ENCODE measurements around the gene GRIN3B. TPM values are rescaled to one million over a fixed set of nuclear protein-coding genes. Genes with fewer than 3 reads are reported as not detected.
A peak's percentile ranks its signal among the peaks of the same experiment; 100 is the strongest.

Gene GRIN3B
- total and polyA plus RNA-seq, 2 of the 4 experiments (the other 2 are of a cell fraction): under 0.01 to 0.91 TPM

- no peak for DNase-seq
- POLR2A ChIA-PET (ENCODE audit: unreplicated experiment): no interaction called here
- CTCF ChIA-PET: interaction anchor here (0.7 to 0.8 kb wide), 2 partner anchors 78 to 147 kb away, joined by 3 to 5 read pairs; no protein-coding TSS in a partner anchor
- no peak overlapping the region for H3K4ac ChIP-seq (ENCODE audit: low read depth, low read length)
- no peaks in the 10 kb centered on the region; a peak in 1 of 4 replicates for H3K79me1 ChIP-seq (ENCODE audit: low read depth in 1 of 2, low read length in 2 of 2)
- no peak overlapping the region for H3K9ac ChIP-seq (ENCODE audit: low read depth, low read length)
- H2AK5ac ChIP-seq (ENCODE audit: low read depth, low read length): no peak overlapping the region
- no peaks in the 10 kb centered on the region for H3K9me1 ChIP-seq (ENCODE audit: insufficient read depth, low read length)
- peak; percentile 82 for ATAC-seq (ENCODE audit: low read depth)
- WGBS, 2 experiments (ENCODE audit: extremely low coverage in 2 of 2, insufficient read length in 1 of 2): 11% methylated on average over 3 of the region's 20 CpGs; no CpG with 5 or more reads in 1 of the 2 experiments
- peak overlapping the region; percentile 64 for H2AFZ ChIP-seq (replicated peaks; ENCODE audit: low read length, poor library complexity)
- no peak overlapping the region for H3K56ac ChIP-seq (ENCODE audit: extremely low read depth, insufficient read depth, low read length)
- H3K27ac ChIP-seq (ENCODE audit: insufficient read depth, low read length): no peak overlapping the region
- H3K27me3 ChIP-seq (ENCODE audit: control insufficient read depth, insufficient read depth, low read length): peaks cover 34% of the 10 kb centered on the region
- no peak overlapping the region for H4K8ac ChIP-seq (ENCODE audit: low read depth in 2 of 2, low read length in 2 of 2)
- intact Hi-C loops (cut with micrococcal nuclease) (loop anchor here (1.0 kb wide), 1 partner anchor 80 kb away; no protein-coding TSS in a partner anchor), dilution Hi-C loops (cut with HindIII; ENCODE audit: low sequenced_read_pairs, unreplicated experiment) (no loop called here), in situ Hi-C loops (cut with MboI; ENCODE audit: low sequenced_read_pairs) (no loop called here)
- H4K91ac ChIP-seq (ENCODE audit: insufficient read depth, low read depth, low read length): no peak overlapping the region
- no peak overlapping the region for H3K4me3 ChIP-seq (ENCODE audit: insufficient read depth, low read depth, low read length)
- no peak overlapping the region for H2BK5ac ChIP-seq (ENCODE audit: low read depth, low read length, poor library complexity, severe bottlenecking)
- no peak overlapping the region for H3K14ac ChIP-seq (replicated peaks; ENCODE audit: low read depth, low read length)
- H3K23ac ChIP-seq (ENCODE audit: low read depth, low read length): no peak overlapping the region
- H2AK9ac ChIP-seq (replicated peaks; ENCODE audit: low read depth, low read length, poor library complexity): peak overlapping the region; percentile 78
- H2BK120ac ChIP-seq (ENCODE audit: low read depth, low read length): no peak overlapping the region
- no peak overlapping the region for H3K18ac ChIP-seq (ENCODE audit: low read depth, low read length)
- no peaks in the 10 kb centered on the region for H3K9me3 ChIP-seq (ENCODE audit: control insufficient read depth, insufficient read depth, low read length)
- no peaks in the 10 kb centered on the region for H3K4me1 ChIP-seq (ENCODE audit: control insufficient read depth, insufficient read depth, low read length)
- BruUV-seq (replicated peaks): no TSS peak
- H3K4me2 ChIP-seq (ENCODE audit: low read depth, low read length): no peak overlapping the region
- H3K36me3 ChIP-seq (ENCODE audit: control insufficient read depth, insufficient read depth, low read length): no peaks in the 10 kb centered on the region
- no peak overlapping the region for H2BK20ac ChIP-seq (ENCODE audit: low read depth, low read length)
- 0 out of 2 replicates have a peak, but pooled peaks cover 11% of the 10 kb centered on the region for H4K20me1 ChIP-seq (ENCODE audit: insufficient read depth, low read length)
- no peak overlapping the region for H4K5ac ChIP-seq (ENCODE audit: low read depth, low read length)
- H2BK15ac ChIP-seq (ENCODE audit: low read depth, low read length): peak overlapping the region; percentile 59; the same call in 1 of the 3 replicates
- TF ChIP-seq, protein P1, sequence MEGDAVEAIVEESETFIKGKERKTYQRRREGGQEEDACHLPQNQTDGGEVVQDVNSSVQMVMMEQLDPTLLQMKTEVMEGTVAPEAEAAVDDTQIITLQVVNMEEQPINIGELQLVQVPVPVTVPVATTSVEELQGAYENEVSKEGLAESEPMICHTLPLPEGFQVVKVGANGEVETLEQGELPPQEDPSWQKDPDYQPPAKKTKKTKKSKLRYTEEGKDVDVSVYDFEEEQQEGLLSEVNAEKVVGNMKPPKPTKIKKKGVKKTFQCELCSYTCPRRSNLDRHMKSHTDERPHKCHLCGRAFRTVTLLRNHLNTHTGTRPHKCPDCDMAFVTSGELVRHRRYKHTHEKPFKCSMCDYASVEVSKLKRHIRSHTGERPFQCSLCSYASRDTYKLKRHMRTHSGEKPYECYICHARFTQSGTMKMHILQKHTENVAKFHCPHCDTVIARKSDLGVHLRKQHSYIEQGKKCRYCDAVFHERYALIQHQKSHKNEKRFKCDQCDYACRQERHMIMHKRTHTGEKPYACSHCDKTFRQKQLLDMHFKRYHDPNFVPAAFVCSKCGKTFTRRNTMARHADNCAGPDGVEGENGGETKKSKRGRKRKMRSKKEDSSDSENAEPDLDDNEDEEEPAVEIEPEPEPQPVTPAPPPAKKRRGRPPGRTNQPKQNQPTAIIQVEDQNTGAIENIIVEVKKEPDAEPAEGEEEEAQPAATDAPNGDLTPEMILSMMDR (conservative IDR thresholded peaks at IDR 0.05; ENCODE audit: low read depth, low read length): peak; percentile 79
- peak; percentile 58 for TF ChIP-seq SMC3 (IDR thresholded peaks at IDR 0.05; ENCODE audit: low read depth, low read length)
- no peak for TF ChIP-seq MXI1 (IDR thresholded peaks at IDR 0.05; ENCODE audit: borderline replicate concordance, low read depth, low read length)
- TF ChIP-seq RAD21 (IDR thresholded peaks at IDR 0.05; ENCODE audit: low read length): peak; percentile 75
- TF ChIP-seq MAZ (IDR thresholded peaks at IDR 0.05; ENCODE audit: borderline replicate concordance, low read depth, low read length): peak; percentile 44; the same call in 1 of the 2 replicates
Observed at GRCh38 chr19:1001538-1002166, 1.4 kb downstream of the GRIN3B start.

Data from IMR-90 (cell line).